HG02973 (cell line): ENCODE data around the gene MAMLD1.

Experiments used
- ATAC-seq: cut with Tn5 transposase; IDR thresholded peaks from one replicate; pipeline ENCODE4 v1.9.1; 2021; ENCODE audit warnings: moderate library complexity; ENCODE audit not compliant: unreplicated experiment

MAMLD1 gene

DNA sequence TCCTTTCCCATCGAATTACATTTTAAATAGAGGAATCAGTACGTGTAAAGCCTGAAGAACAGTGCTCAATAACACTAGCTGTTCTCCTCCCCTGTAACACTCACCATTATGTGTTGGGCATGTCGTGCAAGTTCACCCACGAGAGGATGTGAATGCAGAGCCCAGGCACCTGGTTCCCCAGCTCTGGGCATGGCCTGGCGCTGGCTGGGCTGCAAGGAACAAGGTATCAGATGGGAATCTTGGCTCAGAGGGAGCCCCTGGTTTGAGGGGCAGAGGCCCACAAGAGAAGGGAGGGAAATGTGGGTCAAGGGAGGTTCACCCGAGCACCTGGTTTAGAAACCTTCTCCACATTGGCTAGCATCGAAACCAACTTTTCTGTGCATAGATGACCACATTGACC lies 163.6 kb downstream of the MAMLD1 start:
- ATAC-seq = no peak

DNA sequence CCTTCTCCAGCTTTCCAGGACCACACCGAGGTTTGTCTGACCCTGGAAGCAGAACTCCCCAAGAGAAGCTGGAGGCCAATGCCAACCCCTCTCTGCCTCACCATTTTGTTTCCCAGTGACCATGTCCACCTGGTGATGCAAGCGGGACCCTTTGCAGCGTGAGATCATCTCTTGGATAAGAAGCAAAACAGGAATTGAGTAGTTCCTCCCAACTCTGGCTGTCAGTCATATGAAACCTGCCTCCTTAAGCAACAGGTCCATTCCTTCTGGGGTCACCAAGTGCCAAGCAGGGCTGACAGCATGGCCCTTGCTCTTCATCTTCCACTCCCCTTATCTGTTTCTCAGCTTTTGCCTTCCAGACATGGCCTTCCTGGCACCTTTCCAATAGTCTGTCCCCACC lies 164.0 kb downstream of the MAMLD1 start:
- ATAC-seq = no peak

DNA sequence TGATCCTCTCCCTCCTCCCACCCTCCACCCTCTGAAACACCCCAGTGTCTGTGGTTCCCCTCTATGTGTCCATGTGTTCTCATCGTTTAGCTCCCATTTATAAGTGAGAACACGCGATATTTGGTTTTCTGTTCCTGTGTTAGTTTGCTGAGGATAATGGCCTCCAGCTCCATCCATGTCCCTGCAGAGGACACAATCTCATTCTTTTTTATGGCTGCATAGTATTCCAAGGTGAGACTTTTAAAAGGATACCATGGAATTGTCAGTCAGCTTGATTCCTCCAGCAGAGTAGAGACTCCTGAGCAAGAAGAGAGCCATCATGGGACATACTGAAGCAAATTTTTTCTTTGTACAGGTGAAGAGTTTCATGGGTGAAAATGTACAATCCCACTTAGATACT lies 166.5 kb downstream of the MAMLD1 start:
- ATAC-seq = no peak

DNA sequence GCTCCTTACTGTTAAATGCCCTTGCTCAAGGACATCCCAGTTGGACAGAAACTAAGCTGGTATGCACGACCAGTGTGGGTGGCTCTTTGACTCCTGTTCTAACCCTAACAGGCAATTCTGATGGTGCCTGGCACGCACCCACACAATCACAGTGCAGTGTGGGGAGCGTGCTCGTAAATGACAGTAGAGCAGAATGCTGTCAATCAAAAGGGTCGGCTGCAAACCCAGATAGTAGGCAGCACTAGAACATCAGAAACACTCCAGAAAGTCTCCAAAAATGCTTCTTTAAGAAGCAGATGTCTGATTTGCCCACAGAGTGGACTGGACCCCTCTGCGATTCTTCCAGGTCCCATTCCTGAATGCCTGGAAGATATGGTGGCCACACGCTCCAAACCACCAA lies 167.7 kb downstream of the MAMLD1 start:
- no peak for ATAC-seq

DNA sequence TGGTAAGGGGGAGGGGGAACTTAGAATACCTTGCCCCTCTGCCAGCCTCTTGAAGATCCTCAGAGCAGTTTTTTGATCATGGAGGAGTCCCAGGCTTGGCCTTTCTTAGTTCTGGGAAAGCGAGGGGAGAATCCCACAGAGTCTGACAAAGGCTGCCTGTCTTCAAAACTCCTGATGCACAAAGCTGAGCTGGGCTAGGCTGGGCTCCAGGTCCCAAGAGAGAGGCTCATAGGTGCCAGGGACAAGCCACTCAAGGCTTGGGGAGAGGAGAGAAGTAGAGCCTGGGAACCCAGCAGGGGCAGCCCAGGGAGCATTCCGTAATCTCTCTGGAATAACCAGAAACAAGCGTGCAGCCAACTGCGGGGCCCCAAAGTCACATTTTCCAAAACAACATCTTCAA lies 168.3 kb downstream of the MAMLD1 start:
- no peak for ATAC-seq

DNA sequence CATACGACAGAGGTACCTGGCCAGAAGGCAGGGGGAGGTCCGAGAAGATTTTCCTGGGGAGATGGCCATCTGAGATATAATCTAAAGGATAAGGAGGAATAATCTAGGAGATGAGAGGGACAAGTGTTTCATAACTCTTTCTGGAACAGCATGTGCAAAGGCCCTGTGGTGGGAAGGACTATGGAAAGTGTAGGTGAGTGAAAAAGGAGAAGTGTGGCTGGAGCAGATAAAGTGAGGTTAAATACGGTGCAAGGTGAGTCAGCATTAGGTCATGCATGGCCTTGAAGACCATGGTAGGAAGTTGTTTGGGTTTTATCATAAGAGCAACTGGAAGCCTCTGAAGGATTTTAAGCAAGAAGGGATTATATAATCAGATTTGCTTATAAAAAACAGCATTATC lies 170.7 kb downstream of the MAMLD1 start:
- no peak for ATAC-seq

DNA sequence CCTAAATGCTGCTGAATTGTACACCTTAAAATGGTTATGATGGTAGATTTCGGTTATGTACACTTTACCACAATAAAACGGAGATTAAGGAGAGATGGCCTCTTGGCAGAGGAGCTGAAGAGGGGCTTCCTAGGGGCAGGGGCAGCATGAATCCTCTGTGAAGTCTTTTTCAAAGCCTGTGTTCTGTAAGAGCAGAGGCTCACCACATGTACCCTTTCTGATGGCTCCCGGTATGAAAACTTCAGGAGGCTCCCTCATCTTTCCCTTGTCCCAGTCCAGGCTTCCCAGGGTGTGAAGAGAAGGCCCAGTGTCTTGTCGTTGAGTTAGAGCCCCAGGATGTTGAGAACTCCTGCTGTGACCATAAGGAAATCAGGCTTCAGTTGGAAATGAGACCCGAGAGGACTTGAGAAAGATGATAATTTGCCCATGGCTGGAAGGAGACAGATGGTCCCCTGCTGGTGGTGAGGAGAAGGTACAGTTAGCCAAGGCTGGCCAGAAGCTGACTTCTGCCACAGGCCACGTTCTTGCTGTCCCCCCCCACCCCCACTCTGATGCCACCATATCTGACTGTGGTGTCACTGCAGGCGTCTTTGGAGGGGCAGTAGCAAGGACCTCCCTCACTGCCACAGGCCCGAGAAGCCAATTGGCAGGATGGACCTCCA lies 173.5 kb downstream of the MAMLD1 start:
- no peak for ATAC-seq

DNA sequence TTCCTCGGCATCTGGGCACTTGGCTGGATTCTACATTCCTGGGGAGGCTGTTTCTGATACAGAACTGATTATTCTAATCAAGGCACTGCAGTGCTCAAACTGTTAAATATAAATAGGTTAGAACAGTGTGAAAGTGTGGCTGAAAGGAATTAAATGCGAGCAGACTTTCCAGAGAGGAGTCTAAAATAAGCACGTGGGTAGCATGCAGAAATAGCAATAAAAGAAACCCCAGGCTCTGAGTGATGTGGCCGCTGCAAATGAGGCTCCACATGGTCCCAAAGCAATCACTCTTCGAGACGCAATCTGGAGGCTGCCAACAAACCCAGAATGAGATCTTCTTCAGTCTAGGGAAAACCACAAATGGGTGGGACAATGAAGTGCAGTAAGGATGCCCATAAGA lies 174.7 kb downstream of the MAMLD1 start:
- ATAC-seq = no peak

DNA sequence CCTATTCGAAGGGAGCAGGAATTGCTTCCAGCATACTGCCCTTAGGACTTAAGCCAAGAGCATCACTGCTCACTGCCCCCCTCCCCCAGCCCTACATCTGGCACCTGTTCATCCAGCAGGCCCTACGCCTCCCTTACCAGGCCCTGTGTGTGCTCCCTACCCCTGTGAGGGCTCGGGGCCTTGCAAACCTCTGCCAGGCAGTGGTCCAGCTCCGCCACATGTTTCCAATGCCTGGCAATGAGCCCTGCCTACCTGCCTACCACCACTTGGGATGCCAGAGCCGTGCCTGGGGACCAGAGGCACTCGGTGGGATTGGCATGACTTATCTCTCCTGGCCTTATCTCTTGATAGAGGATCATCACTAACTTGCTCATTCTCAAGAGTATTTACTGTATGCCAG lies 177.8 kb downstream of the MAMLD1 start:
- ATAC-seq = no peak

DNA sequence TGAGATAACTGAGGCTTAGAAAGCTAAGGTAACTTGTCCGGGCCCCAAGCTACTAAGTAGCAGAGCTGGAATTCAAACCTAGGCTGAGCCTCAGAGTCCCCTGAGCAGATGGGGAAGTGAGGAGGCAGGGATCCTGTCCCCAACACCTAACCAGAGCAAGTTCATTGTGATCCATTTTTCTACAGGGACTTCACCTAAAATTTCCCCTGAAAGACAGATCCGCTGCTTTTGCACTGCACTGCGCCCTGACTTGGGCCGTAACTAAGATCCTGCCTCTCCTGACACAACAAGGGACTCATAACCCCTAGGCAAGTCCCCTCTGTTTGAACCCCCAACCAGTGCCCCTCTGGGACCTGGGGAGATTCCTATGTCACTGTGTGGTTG lies 179.7 kb downstream of the MAMLD1 start:
- no peak for ATAC-seq

DNA sequence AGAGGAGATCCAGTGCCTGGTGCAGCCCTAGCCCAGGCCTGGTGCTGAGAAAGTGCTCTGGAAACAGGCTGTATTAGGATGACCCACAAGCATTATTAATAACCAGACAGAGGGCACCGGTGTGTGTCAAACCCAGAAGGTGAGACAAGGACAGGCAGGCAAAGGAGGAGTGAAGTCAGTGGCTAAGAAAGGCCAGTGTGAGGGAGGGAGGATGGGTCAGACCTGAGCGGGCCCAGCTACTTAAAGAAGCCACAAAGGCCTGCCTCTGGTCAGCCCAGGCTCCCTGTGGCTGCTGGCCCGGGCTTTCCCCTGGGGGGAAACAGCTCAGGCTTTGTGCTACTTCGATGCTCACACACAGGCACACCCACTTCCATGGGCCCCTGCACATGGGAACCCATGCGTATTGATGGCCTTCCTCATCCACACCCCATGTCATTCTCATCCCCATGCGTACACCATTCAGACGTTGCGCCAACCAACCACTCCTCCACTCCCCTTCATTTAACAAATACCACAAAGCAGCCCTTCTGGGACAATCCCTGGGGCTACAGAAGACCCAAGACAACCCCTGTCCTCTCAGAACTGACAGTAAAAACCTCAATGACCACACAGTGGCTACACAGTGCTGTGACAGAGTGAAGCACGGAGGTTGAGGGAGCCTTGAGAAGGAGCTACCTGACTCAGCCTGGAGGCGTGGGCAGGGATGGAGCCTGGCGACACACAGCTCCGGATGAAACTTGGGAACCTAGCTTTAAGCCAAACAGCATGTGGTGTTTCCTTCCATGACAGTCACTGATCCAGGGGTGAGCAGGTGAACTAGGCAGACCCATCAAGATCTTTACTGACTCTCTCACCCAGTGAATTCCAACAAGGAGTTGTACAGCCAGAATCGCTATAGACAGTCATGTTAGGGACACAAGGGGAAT lies 180.4 kb downstream of the MAMLD1 start:
- peak; percentile 46 for ATAC-seq

DNA sequence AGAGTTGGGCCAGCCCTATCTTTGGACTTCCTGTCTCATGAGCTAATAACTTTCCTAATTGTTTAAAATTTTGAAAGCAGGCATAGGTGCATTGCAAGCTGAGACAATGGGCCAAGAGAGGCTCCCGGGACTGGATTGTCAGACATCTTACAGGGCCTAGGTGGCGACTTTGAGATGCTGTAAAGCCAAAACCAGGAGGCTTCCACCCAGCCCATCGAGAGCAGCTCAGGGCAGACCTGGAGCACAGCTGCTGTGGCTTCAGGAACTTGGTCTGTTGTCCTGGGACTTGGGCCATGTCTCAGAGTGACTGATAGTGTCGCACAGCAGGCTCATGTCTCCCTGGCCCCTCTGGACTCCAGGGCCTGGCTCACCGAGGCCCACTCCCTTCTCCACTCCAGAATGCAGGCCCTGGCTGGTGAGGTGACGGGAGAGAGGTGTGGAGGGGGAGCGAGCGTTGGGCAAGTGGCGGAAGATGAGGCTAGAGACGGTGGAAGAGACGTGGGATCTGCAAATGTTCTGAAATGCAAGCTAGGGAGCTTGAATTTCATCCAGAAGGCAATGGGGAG lies 181.2 kb downstream of the MAMLD1 start:
- no peak for ATAC-seq

DNA sequence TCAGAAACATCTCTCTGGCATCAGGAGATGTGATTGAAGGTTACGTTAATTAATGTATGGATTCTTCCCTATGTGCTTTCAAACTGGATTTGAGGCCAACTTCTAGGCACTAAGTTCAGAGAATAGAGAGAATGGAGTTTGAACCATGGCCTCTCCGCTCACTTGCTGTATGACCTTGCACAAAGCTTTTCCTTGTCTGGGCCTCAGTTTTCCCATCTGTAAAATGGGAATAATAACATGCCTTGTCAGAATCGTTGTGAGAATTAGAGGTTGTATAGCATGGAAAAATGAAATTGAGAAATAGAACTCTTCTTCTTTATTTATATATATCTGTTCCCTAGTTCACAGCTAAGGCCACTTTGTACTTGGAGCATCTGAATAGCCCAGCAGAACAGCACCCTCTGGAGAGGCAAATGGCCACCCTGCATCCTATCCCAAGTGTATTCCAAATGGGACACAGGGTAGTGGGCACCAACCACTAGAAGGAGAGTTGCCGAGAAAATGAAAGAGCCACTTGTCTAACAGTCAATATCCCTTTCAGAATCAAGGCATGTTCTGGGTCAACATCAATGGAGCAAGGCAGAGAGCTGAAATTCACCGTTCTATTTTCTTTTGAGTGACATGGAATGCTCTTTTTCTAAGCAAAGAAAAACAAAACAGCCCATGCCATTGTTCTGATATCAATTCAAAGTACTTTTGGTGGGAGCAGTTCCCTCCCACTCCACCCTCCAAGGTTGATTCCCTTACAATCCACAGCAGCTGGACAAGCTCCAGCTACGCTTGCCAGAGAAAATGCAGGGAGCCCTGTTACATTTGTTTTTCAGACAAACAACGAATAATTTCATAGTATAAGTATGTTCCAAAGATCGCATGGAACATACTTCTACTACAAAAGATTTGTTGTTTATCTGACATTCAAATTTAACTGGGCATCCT lies 182.0 kb downstream of the MAMLD1 start:
- ATAC-seq = no peak

DNA sequence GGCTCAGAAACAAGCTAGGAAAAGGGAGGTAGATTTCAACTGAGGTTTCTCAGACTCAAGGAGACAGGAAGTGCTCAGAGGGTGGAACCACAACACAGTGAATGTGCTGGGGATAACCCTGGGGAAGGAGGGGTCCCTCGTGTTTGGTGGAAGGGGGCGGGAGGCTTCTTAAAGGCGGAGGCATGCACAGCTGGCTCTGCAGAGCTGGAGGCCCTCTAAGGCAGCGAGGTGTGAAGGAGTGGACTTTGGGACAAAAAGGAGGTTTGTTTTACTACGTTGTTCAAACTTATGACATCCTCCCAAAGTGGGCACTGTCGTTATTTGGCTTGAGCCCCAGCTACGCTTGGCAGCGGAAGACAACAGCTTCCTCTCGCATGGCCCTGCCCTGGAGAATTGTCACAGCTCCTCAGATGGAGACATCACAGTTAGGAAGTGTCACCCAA lies 183.6 kb downstream of the MAMLD1 start:
- ATAC-seq = no peak

DNA sequence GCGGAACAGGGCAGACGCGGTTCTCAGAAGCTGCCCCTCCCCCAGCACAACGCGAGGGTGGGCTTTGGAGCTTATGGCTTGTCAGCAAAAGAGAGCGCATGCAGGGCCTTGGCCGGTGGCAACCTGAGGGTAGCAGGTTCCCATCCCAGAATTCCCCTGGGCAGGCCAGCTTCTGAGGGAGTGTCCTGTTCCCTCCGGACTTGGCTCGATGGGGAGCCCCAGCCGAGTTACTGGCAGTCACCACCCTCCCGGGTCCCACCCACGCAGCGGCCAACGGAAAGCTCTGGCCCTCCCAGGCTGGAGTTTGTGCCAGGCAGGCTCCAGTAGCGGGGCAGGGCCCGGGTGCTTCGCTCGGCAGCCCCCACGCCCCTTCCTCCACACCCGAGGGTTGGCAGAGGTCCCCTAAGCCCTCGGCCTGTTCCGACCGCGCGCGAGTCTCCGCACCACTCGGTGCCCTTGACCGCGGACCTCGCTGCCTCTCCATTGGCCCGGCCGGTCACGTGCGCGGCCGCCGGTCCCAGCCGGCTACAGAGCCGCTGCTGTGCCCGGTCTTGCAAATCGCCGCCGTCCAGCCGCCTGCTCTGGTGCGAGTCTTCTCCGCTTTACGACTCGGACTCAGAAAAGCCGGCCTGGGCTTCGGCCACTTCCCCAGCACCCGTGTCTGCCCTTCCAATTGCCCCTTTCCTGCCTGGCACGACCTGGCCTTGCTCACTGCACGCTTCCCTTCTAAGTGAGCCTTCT lies 184.4 kb downstream of the MAMLD1 start:
- no peak for ATAC-seq

DNA sequence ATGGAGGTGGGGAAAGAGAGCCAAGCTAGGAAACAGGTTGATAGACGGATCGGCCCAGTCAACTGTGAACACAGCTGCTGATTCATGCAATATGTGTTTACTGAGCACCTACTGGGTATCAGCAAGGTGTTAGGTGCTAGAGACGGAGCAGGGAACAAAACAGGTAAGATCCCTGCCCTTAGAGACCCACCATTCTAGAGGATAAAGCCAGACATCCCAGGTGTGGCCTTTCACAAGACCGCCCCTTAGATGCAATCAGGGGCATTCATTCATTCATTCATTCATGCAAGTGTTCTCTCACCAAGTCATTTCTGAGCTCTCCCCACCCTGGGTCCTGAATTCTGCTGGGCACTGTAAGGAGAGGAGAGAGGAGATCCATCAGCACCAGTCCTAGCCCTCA lies 185.1 kb downstream of the MAMLD1 start:
- ATAC-seq = no peak

DNA sequence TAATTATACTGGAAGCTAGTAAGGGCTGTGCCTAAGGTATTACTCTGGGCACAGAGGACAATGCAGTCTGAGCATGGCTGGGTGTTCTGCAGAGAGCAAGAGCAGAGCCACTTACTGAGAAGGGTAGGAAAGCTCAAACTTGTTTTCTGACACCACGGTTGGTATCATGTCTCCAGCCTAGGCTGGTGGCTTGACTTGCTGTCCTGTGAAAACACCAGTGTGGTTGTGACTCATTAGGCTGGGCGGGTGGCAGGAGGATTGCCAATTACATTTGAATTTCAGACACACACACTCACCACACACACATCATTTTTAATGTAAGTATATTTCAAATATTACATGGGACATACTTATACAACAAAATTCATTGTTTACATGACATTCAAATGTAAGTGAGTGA lies 185.6 kb downstream of the MAMLD1 start:
- ATAC-seq = no peak

DNA sequence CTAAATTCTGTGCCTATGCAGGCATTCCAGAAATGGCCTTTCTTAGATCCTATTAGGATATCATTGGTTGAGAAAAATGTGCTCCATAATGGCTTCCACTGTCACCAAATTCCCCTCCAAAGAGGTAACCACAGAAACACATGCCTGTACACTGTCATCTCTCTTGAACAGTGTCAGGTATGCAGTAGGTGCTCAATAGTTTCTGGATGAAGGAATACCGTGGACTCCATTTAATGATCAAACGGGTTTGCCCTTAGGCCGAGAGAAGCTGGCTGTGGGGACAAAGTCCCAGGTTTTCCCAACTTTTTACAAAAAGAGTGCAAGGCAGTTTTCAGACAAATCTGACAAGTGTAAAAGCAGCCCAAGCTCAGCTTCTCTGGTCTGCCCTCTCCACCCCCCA lies 188.8 kb downstream of the MAMLD1 start:
- no peak for ATAC-seq

DNA sequence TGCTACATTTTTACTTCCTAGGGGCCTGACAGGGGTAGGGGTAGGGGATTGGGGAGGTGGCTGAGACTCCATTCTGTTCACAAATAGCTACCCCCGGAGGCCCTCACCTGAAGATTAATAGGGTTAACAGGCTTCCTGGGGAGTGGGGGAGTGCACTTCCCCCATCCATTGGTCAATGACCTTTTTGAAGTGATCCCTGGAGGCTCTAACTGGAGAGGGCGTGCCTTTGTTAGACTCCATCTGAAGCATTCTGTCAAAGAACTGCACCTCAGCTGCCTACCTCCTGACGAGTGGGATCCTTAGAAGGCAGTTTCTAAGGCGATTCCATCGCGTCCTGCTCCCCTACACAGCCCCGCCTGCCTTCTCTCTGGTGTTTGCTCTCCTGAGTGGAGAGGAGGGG lies 195.3 kb downstream of the MAMLD1 start:
- ATAC-seq = no peak
